GM12865 (cell line): ENCODE measurements around the gene FXYD3.

ENCODE experiments used
- DNase-seq: peaks from one replicate; pipeline ENCODE4 v3.0.0; 2010; ENCODE audit warnings: low read depth
- H3K4me3 ChIP-seq: 2 replicates; pipeline ENCODE4 v1.5.1; 2011; ENCODE audit warnings: mild to moderate bottlenecking, low read depth, low read length, control low read depth
- TF ChIP-seq, protein P1 (sequence below): IDR thresholded peaks from 2 replicates; pipeline ENCODE4 v1.5.1; 2011; ENCODE audit warnings: low read length, control low read depth, low read depth, inconsistent platforms; ENCODE audit not compliant: insufficient read depth; ENCODE audit errors: missing control alignments

The FXYD3 gene

GRCh38 chr19:35130761-35131720 lies 15.4 kb downstream of the FXYD3 start:
- DNase-seq = no peak
- TF ChIP-seq, protein P1, sequence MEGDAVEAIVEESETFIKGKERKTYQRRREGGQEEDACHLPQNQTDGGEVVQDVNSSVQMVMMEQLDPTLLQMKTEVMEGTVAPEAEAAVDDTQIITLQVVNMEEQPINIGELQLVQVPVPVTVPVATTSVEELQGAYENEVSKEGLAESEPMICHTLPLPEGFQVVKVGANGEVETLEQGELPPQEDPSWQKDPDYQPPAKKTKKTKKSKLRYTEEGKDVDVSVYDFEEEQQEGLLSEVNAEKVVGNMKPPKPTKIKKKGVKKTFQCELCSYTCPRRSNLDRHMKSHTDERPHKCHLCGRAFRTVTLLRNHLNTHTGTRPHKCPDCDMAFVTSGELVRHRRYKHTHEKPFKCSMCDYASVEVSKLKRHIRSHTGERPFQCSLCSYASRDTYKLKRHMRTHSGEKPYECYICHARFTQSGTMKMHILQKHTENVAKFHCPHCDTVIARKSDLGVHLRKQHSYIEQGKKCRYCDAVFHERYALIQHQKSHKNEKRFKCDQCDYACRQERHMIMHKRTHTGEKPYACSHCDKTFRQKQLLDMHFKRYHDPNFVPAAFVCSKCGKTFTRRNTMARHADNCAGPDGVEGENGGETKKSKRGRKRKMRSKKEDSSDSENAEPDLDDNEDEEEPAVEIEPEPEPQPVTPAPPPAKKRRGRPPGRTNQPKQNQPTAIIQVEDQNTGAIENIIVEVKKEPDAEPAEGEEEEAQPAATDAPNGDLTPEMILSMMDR = no peak
- H3K4me3 ChIP-seq = no peak overlapping the region

- no peak overlapping the region for H3K4me3 ChIP-seq
- TF ChIP-seq, protein P1 = no peak
Observed at GRCh38 chr19:35132254-35132653, 16.6 kb downstream of the FXYD3 start.

GRCh38 chr19:35133826-35134225 lies 18.2 kb downstream of the FXYD3 start:
- TF ChIP-seq, protein P1 = no peak
- H3K4me3 ChIP-seq = no peak overlapping the region
- DNase-seq = no peak

More at GRCh38 chr19:35132254-35132653, 16.6 kb downstream of the FXYD3 start:
- no peak for DNase-seq

DNA sequence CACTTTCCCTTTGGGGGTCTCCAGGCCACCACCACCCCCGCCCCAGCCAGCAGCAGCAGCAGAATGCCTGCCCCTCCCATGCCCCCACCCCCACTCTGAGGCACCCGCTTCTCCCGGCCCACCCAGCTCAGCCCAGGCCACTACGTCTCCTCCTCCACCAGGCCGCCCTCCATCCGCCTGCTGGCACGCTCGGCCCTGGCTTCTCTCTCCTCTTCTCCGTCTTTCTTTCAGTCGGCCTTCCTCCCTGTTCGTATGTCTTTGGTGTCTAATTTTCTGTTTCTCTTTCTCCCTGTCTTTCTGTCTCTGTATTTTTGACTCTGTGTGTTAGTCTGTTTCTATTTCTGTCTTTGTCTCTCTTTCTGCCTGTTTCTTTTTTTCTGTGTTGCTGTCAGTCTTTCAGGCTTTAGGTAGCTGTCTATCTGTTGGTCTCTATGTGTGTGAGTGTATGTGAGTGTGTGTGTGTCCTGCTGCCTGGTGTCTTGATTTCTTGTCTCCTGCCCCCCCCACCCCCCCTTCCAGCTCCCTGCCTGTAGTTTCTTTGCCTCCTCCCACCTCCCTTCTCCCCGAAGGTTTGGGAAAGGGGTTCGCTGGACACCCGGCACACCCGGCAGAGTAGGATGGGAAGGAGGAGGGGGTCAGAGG lies 19.1 kb downstream of the FXYD3 start, which contains the start of gene LGI4:
TSS of gene LGI4 (minus strand) at position 459 of the 642 bp plus-strand sequence. CDS start at position 80, 379 bp downstream.
- no peak within 1 kb of the TSS for H3K4me3 ChIP-seq
- no peak for DNase-seq
- TF ChIP-seq, protein P1 = no peak

GRCh38 chr19:35135389-35135909 lies 19.8 kb downstream of the FXYD3 start:
- TF ChIP-seq, protein P1 = peak; percentile 84
- peak; percentile 77 for DNase-seq
- no peak overlapping the region for H3K4me3 ChIP-seq

GRCh38 chr19:35136231-35136630 lies 20.6 kb downstream of the FXYD3 start:
- DNase-seq = no peak
- H3K4me3 ChIP-seq = no peak overlapping the region
- TF ChIP-seq, protein P1 = no peak
